ENCODE data around the gene MYLK. TPM values are rescaled to one million over a fixed set of nuclear protein-coding genes. Genes with fewer than 3 reads are reported as not detected.
A peak's percentile ranks its signal among the peaks of the same experiment; 100 is the strongest.

MYLK gene
- total RNA-seq, 1 donor from 2014 or later: 50.5 TPM

GRCh38 chr3:123884993-123885392 lies 861 bp upstream of the MYLK start:
- Histone ChIP-seq H3K36me3 (ENCODE audit: insufficient read depth, low read length) (no peaks in the 10 kb centered on the region), H4K20me1 (ENCODE audit: insufficient read depth, low read length) (peaks cover 13% of the 10 kb centered on the region), H3K4me2 (ENCODE audit: low read length) (peak overlapping the region; percentile 87), H2AFZ (ENCODE audit: low read depth, low read length) (no peak overlapping the region), H3K9me3 (ENCODE audit: insufficient read depth, low read depth, low read length) (no peaks in the 10 kb centered on the region), H3K79me2 (ENCODE audit: insufficient read depth, low read length) (peaks cover 42% of the 10 kb centered on the region), H3K4me3 (ENCODE audit: insufficient read depth, low read depth, low read length) (no peak overlapping the region), H3K27me3 (ENCODE audit: insufficient read depth, low read length) (no peaks in the 10 kb centered on the region), H3K27ac (ENCODE audit: low read depth, low read length) (no peak overlapping the region), H3K9ac (ENCODE audit: low read length) (no peak overlapping the region), H3K4me1 (ENCODE audit: insufficient read depth, low read length) (peaks cover 22% of the 10 kb centered on the region)
- H3K9me3 Mint-ChIP-seq (ENCODE audit: unreplicated experiment): peaks cover 7% of the 10 kb centered on the region
- no peak overlapping the region for H3K4me3 Mint-ChIP-seq (ENCODE audit: unreplicated experiment)
- H3K27ac Mint-ChIP-seq (ENCODE audit: unreplicated experiment): peak overlapping the region; percentile 77
- peaks cover 9% of the 10 kb centered on the region for H3K4me1 Mint-ChIP-seq (ENCODE audit: low read depth, unreplicated experiment)
- H3K27me3 Mint-ChIP-seq (ENCODE audit: low read depth, unreplicated experiment): peaks cover 2% of the 10 kb centered on the region
- FAIRE-seq: no peak
- peaks cover 2% of the 10 kb centered on the region for H3K36me3 Mint-ChIP-seq (ENCODE audit: low read depth, unreplicated experiment)
- TF ChIP-seq CTCF (IDR thresholded peaks at IDR 0.05; ENCODE audit: insufficient read depth, low read depth, low read length) (no peak), EZH2 (IDR thresholded peaks at IDR 0.05; ENCODE audit: insufficient read depth, low read length) (no peak)
- DNase-seq (ENCODE audit: low read depth): no peak

- peaks cover 50% of the 10 kb centered on the region for H3K79me2 ChIP-seq (ENCODE audit: insufficient read depth, low read length)
- no peak for DNase-seq (ENCODE audit: low read depth)
These were observed 380 bp downstream of the MYLK start for GRCh38 chr3:123883701-123884202.

More at GRCh38 chr3:123883701-123884202, 380 bp downstream of the MYLK start:
- Histone ChIP-seq H3K4me1 (ENCODE audit: insufficient read depth, low read length) (peaks cover 22% of the 10 kb centered on the region), H3K9me3 (ENCODE audit: insufficient read depth, low read depth, low read length) (no peaks in the 10 kb centered on the region), H3K27ac (ENCODE audit: low read depth, low read length) (peak overlapping the region; percentile 19), H3K9ac (ENCODE audit: low read length) (peak overlapping the region; percentile 86), H2AFZ (ENCODE audit: low read depth, low read length) (peak overlapping the region; percentile 78), H3K27me3 (ENCODE audit: insufficient read depth, low read length) (no peaks in the 10 kb centered on the region), H3K4me2 (ENCODE audit: low read length) (peak overlapping the region; percentile 87), H3K36me3 (ENCODE audit: insufficient read depth, low read length) (peaks cover 2% of the 10 kb centered on the region), H4K20me1 (ENCODE audit: insufficient read depth, low read length) (peaks cover 13% of the 10 kb centered on the region), H3K4me3 (ENCODE audit: insufficient read depth, low read depth, low read length) (peak overlapping the region; percentile 72)
- H3K27me3 Mint-ChIP-seq (ENCODE audit: low read depth, unreplicated experiment): peaks cover 2% of the 10 kb centered on the region
- H3K9me3 Mint-ChIP-seq (ENCODE audit: unreplicated experiment): peaks cover under 1% of the 10 kb centered on the region
- peak overlapping the region; percentile 87 for H3K4me3 Mint-ChIP-seq (ENCODE audit: unreplicated experiment)
- H3K4me1 Mint-ChIP-seq (ENCODE audit: low read depth, unreplicated experiment): peaks cover 9% of the 10 kb centered on the region
- H3K36me3 Mint-ChIP-seq (ENCODE audit: low read depth, unreplicated experiment): peaks cover 5% of the 10 kb centered on the region
- peak overlapping the region; percentile 34 for H3K27ac Mint-ChIP-seq (ENCODE audit: unreplicated experiment)
- no peak for FAIRE-seq
- TF ChIP-seq EZH2 (IDR thresholded peaks at IDR 0.05; ENCODE audit: insufficient read depth, low read length) (no peak), CTCF (IDR thresholded peaks at IDR 0.05; ENCODE audit: insufficient read depth, low read depth, low read length) (no peak)

All from astrocyte (in vitro differentiated cells and primary cell).